MV-4-11 (cell line): Measurements from ENCODE around the gene NTNG1.
"Not testable (repeated sequence)": the region's sequence is repeated elsewhere in the genome, so short reads cannot be mapped to it uniquely, and the experiment has no call there.

ENCODE experiments used
- DNase-seq: peaks from one replicate; lab custom pipeline; 2025; lab: John Stamatoyannopoulos, UW

Gene NTNG1

DNA sequence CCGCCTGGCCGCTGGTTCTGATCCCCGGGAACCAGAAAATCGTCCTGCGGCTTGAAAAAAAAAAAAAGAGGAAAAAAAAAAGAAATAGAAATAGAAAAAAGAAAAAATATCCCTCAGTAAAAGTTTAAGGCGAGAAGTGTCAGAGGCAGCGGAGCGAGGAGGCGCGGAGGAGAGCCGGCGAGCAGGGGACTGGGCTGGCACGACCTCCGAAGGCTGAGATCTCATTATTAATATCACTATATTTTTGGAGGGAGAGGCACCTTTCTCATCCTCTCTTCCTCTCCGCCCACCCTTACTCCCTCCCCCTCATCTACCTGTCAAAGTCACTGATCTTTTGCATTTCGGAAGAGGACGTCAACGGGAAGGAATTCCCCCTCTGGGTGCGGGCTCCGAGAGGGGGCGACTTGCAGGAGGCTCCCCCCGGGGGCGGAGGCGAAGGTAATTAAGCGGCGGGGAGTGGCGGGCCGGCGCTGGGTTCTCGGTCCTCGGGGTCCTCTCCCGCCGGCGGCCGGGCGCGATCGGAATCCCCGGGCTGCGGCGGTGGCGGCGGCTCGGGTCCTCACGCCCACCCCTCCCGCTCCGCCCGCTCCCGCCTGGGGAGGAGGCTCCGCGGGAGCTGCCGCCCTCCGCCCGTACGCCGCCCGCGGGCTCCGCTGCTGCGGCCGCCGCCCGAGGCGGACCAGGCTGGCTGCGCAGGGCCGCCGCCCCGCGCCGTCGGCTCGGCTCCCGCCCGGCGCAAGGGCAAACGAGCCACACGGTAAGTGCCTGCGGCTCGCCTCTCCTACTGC, at the start of gene NTNG1:
NTNG1 (plus strand) TSS at position 337 of the 788 bp plus-strand sequence.
- no peak for DNase-seq

DNA sequence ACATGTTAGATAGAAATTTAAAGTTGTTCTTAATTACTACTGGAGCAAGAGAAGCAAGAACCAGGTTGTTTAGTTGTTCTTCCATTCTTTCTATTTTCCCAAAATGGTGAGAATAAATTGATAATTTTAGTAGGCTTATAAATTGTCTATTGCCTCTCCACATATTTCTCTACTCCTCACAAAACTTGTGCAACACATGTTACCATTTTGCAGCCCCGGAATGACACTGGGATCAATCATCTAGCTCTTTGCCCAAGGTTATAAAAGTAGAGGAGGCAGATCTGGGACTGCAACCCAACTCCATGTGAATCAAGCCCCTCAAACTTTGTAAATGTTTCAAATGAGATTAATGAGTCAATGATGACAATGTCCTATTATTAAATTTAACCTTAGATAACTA, 49.4 kb upstream of the NTNG1 start:
- no peak for DNase-seq

GRCh38 chr1:107093395-107093794, 47.4 kb upstream of the NTNG1 start:
- DNase-seq = not testable (repeated sequence)

GRCh38 chr1:107095647-107096046, 45.2 kb upstream of the NTNG1 start:
- no peak for DNase-seq

DNA sequence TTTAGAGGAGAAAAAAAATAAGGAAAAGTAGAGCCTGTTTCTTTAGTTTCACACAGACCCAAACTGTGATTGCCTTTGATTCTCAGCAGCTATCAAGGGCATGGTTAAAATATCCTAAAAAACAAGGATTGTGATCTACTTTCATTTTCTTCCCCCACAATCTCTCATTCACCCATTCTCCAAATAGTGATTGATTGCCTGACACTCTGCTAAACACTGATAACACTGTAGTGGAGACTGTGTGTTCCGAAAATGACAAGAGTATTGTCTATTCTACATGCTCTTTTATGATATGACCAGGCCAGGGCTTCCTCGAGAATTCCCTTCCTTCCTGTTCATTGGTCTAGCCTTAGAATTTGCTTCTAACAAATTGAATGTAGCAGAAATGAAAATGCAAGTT, 44.1 kb upstream of the NTNG1 start:
- DNase-seq = no peak

- no peak for DNase-seq
Measured at GRCh38 chr1:107098961-107099360, 41.9 kb upstream of the NTNG1 start.

GRCh38 chr1:107100331-107100984, 40.4 kb upstream of the NTNG1 start:
- DNase-seq = no peak

DNA sequence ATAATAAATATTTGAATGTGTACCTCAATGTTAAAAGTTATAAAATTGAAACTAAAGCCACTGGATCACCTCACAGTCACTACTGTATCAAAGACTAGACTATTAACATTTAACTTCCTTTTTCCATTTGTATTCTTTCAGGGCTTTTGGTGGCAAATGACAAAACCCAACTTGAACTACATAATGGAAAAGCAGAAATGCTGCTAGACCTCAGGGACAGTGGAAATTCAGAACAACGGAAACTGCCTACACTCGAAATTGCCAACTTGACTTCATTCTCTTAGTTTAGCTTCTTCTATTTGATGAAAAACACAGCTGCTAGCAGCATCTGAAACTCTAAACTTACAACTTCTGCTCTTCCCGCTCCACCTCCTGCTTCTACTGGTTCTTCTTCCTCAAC, 34.9 kb upstream of the NTNG1 start:
- no peak for DNase-seq

DNA sequence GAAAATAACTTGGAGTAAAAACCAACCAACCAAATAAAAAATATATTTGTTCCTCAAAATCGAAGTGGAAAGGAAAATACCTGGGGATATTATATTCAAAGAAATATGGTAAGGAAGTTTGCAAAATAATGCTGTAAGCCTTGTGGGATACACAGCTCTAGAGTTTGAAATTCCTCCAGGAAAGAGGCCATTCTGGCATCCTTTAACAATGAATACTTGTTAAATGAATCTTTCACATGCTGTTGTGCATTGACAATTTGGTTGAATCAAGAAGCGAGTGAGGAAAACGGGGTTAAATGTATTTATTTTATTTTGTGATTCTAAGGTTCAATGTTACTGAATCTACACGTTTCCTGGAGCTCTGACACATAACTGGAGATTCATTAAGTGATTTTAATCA, 30.5 kb upstream of the NTNG1 start:
- no peak for DNase-seq

DNA sequence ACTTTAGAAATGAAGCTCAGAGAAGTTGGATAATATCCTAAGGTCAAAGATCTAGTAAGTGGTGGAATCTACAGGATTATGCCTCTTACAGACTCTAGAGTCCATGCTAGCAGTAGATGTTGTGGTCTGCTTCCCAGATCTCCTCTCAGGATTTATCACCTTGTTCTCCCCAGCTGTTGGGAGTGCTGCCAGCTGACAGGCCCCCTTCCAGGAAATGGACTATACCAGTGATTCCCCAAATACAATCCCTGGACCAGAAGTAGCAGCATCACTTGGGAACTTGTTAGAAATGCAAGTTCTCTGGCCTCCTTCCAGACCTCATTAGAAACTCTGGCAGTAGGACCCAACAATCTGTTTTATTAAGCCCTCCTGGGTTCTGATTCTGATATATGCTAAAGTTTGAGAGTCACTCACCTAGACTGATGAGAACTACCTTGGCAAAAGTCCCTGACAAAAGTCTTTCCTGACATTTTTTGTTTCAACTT, 24.5 kb upstream of the NTNG1 start:
- no peak for DNase-seq

- no peak for DNase-seq
Measured at GRCh38 chr1:107122225-107122624, 18.6 kb upstream of the NTNG1 start.

GRCh38 chr1:107123741-107124140, 17.1 kb upstream of the NTNG1 start:
- DNase-seq = no peak

- DNase-seq = no peak
Measured at GRCh38 chr1:107124694-107125093, 16.1 kb upstream of the NTNG1 start.

DNA sequence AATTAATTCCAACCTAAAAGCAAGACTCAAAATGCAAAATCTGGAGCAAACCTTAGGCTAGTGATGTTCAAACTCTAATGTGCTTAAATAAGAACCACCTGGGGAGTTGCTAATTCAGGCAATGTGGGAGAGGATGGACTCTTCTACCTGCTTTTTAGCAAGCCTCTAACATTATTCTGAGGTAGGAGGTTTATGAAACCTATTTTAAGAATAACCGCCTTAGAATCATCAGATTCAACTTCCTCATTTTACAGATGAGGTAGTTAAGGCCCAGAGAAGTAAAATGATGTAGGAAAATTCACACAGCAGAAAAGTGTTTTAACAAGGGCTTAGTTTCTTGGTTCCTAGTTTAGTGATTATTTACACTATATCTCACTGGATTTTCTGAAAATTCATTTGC, 8.6 kb upstream of the NTNG1 start:
- DNase-seq = peak; percentile 28

GRCh38 chr1:107132780-107133179, 8.1 kb upstream of the NTNG1 start:
- no peak for DNase-seq

GRCh38 chr1:107135463-107135862, 5.4 kb upstream of the NTNG1 start:
- peak; percentile 21 for DNase-seq

DNA sequence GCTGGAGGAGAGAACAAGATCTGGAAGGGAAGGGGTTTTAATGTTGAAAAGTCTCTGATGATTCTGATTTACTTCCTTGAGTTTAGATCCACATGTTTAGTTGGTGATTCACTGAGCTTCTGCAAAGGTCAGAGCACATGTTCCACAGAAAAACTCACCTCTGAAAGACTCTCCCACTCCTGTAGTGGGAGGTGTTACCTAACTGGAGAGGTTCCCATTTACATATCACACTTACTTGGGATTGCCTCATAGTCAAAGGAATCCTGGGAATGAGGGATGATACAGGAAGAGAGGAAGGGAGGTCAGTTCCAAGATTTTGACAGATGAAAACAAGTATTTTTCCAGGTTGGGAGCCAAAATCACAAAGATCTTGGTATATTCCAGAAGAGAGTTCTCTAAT, 2.7 kb upstream of the NTNG1 start:
- DNase-seq = no peak

DNA sequence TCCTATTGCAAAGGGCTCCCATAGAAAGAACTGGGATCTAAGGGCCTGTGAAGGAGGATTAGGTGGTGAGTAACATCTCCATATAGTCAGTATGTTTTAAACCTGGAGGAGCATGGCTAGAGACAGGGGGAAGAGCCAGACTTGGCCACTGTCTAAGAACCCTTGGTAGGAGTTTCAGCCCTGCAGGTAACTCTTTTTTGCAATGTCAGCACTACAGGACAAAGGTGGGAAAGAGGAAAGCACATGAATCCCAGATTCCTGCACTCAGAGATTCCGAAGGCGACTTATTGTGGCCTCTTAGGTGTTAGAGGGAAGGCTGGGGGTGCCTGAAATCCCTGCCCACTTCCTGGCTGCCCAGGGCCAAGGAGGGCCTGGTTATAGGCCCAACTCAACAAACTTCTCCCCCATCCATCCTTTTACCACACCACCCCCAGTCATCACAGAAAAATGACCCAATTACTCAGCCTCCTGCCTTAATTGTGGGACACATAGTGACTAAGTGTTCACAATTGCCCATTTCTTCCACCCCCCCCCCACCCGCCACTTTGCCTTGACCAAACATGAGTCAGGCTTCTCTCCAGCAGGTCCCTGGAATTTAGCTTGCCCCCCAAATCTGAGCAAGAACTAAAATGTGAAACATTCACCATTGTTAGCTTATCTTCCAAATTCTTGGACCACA, 1.9 kb upstream of the NTNG1 start:
- DNase-seq = no peak

DNA sequence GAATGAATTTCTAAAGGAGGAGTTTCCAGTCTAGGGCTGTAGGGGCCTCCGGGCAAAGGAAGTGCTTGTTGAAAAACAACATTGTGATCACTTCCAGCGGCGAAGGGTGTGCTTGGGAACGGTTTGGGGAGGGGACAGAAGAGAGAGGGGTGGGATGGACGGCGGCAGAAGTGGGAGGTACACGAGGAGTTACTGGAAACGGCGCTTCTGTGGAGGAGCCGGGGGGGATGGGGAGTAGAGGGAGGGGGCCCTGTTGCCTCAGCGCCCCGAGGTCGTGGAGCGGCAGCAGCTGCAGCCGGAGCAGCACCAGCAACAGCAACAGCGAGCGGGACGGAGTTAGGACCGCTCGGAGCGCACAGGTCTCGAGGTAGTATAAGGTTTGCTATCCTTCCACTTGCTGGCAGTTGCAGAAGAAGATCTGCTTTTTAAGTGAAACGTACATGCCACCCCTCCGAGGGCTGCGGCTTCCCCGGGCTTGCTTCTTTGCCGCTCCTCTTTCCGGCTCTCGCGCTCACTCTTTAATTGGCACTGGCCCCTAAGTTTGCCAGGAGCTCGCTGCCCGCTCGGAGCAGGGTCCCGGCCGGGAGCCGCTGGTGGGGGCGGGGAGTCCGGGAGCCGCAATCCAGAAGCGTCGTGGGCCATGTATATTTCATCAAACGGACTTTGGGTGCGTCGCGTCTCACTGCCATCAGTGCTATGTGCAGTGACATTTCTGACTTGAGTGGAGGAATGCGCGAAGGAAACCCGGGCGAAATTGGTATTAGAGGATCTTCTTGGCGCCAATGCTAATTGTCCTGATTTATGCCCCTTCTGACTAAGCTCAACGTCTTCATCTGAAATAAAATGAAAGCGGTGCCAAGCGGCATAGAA, 771 bp upstream of the NTNG1 start:
- DNase-seq = no peak

DNA sequence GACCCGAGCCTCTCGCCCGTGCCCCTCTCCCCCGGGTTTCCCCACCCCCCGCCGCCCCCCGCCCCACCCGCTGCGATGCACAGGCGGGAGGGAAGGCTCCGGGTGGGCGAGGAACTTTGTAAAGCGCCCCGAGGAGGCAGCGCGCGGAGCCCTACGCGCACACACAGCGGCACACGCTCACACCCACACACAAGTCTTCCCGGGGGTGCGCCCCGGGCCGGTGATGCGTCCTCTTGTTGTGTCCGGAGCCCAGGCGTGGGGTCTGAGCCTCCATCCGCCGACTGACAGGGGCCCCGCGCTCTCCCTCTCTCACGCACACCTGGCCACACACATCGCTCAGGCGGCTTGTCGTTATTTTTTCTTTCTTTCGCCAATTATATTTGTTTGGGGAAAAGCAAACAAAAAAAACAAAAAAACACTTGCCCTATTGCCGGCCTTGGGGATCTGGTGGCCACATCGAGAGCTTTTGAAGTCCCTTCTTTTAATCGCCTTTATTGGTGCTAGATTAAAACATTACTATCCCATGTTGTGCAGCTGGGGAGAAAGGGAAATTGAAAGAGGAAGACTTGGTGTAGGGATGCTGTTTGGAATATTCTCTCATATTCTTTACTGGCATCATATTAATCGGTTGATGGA, 770 bp downstream of the NTNG1 start:
- DNase-seq = no peak

- DNase-seq = no peak
Measured at GRCh38 chr1:107142140-107142542, 1.3 kb downstream of the NTNG1 start.

DNA sequence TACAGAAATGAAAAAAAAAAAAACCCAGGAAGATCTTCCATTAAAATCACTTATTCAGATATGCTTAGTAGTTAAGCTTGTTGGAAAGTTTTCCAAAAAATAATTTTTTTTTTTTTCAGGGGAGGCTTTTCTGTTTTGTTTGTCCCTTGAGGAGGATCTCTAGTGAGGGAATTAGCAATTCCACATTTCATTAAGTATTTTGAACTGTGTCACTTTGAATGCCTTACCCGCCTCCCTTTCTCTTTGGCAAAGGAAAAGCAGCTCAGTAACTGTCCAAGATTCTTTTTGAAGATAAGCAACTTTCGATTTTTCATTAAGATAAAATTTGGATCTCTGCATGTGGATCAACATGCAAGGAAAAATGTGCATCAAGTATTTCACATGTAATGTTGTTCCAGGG, 1.8 kb downstream of the NTNG1 start:
- no peak for DNase-seq
